KMS-11 (cell line): ENCODE results near the gene FRMD4A.

Experiments
- H2AFZ ChIP-seq: fragments of 200-600 bp; sonication (generic); 2 replicates; pipeline ENCODE4 v1.6.1; 2016; ENCODE audit warnings: antibody characterized with exemption, mixed run types, low read depth
- H3K27ac ChIP-seq: fragments of 200-600 bp; sonication (generic); 2 replicates; pipeline ENCODE4 v1.6.1; 2016; ENCODE audit warnings: mild to moderate bottlenecking, mixed run types
- H3K27me3 ChIP-seq: fragments of 200-600 bp; sonication (generic); 2 replicates; pipeline ENCODE4 v1.6.1; 2017; ENCODE audit warnings: mild to moderate bottlenecking, low read depth, mixed run types, moderate library complexity; ENCODE audit not compliant: insufficient read depth
- H3K36me3 ChIP-seq: fragments of 200-600 bp; sonication (generic); 2 replicates; pipeline ENCODE4 v1.6.1; 2017; ENCODE audit warnings: mild to moderate bottlenecking, mixed run types; ENCODE audit not compliant: insufficient read depth
- H3K4me1 ChIP-seq: fragments of 200-600 bp; sonication (generic); 2 replicates; pipeline ENCODE4 v1.6.1; 2016; ENCODE audit warnings: mild to moderate bottlenecking, low read depth, mixed run types; ENCODE audit not compliant: poor library complexity, severe bottlenecking
- H3K4me2 ChIP-seq: fragments of 200-600 bp; sonication (generic); 2 replicates; pipeline ENCODE4 v1.7.0; 2016; ENCODE audit warnings: mild to moderate bottlenecking, mixed run types
- H3K4me3 ChIP-seq: fragments of 200-600 bp; sonication (generic); IDR thresholded peaks from 2 replicates; pipeline ENCODE4 v1.6.1; 2017; ENCODE audit warnings: low read depth, low read length, mixed read lengths; ENCODE audit not compliant: insufficient read depth
- H3K79me2 ChIP-seq: fragments of 200-600 bp; sonication (generic); 2 replicates; pipeline ENCODE4 v1.6.1; 2016; ENCODE audit warnings: low read depth, mixed run types; ENCODE audit not compliant: insufficient read depth
- H3K9ac ChIP-seq: fragments of 200-600 bp; sonication (generic); 2 replicates; pipeline ENCODE4 v1.6.1; 2016; ENCODE audit warnings: mild to moderate bottlenecking, mixed run types
- H4K20me1 ChIP-seq: fragments of 200-600 bp; sonication (generic); 2 replicates; pipeline ENCODE4 v1.6.1; 2016; ENCODE audit warnings: mild to moderate bottlenecking, mixed run types; ENCODE audit not compliant: insufficient read depth
- TF ChIP-seq, protein P1 (sequence below): fragments of 200-600 bp; sonication (generic); conservative IDR thresholded peaks from 2 replicates; pipeline ENCODE4 v1.6.1; 2017; ENCODE audit warnings: low read depth, mild to moderate bottlenecking, antibody characterized with exemption, low read length, moderate library complexity, mixed read lengths

FRMD4A gene

DNA sequence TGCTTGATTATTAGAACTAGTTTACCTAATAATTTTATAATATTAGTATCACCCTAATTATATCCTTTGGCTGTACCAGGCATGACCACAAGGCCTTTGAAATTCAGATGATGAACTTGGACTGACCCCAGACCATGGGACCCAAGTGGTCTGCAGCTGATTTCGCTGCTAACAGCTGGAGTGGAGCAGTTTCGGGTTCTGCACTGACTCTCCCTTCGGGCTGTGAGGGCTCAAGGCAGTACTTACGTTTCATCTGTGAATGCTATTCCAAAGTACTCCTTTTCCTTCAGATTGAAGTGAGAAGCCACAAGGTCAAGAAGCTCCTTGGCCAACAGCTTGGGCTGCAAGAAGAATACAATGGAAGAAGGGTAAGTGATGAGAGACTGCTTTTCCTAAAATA, 520.2 kb downstream of the FRMD4A start:
- H3K4me1 ChIP-seq, result peaks cover 29% of the 10 kb centered on the region
- H2AFZ ChIP-seq, result no peak overlapping the region
- H3K79me2 ChIP-seq, result no peaks in the 10 kb centered on the region
- H3K4me3 ChIP-seq, result no peak overlapping the region
- no peak overlapping the region for H3K27ac ChIP-seq
- no peak overlapping the region for H3K4me2 ChIP-seq
- H3K36me3 ChIP-seq, result no peaks in the 10 kb centered on the region
- no peaks in the 10 kb centered on the region for H4K20me1 ChIP-seq
- TF ChIP-seq, protein P1, sequence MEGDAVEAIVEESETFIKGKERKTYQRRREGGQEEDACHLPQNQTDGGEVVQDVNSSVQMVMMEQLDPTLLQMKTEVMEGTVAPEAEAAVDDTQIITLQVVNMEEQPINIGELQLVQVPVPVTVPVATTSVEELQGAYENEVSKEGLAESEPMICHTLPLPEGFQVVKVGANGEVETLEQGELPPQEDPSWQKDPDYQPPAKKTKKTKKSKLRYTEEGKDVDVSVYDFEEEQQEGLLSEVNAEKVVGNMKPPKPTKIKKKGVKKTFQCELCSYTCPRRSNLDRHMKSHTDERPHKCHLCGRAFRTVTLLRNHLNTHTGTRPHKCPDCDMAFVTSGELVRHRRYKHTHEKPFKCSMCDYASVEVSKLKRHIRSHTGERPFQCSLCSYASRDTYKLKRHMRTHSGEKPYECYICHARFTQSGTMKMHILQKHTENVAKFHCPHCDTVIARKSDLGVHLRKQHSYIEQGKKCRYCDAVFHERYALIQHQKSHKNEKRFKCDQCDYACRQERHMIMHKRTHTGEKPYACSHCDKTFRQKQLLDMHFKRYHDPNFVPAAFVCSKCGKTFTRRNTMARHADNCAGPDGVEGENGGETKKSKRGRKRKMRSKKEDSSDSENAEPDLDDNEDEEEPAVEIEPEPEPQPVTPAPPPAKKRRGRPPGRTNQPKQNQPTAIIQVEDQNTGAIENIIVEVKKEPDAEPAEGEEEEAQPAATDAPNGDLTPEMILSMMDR, result no peak
- H3K9ac ChIP-seq, result no peak overlapping the region
- no peaks in the 10 kb centered on the region for H3K27me3 ChIP-seq

DNA sequence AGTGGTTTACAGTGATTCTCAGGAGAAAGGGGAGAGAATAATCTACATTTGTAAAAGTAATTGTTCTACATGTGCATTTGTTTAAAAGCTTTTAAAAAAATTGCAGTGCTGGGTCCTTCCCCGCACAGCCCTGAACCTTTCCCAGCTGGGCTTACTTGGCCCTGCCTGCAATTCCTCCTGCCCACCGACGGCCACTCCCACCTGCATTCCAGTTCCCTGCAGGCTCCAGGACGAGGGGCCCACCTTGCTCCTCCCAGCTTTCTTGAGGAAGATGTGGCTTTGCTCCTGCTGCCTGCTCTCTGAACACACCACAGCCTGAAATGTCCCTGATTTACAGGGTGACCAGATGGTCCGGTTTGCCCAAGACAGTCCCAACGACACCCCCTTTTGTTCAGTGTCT, 521.3 kb downstream of the FRMD4A start:
- no peaks in the 10 kb centered on the region for H3K36me3 ChIP-seq
- H3K27me3 ChIP-seq, result no peaks in the 10 kb centered on the region
- H3K9ac ChIP-seq, result no peak overlapping the region
- no peak overlapping the region for H2AFZ ChIP-seq
- H4K20me1 ChIP-seq, result no peaks in the 10 kb centered on the region
- no peak overlapping the region for H3K4me3 ChIP-seq
- H3K27ac ChIP-seq, result no peak overlapping the region
- H3K4me2 ChIP-seq, result peak overlapping the region; percentile 18; the same call in 1 of the 2 replicates
- H3K79me2 ChIP-seq, result no peaks in the 10 kb centered on the region
- peaks cover 29% of the 10 kb centered on the region for H3K4me1 ChIP-seq
- TF ChIP-seq, protein P1, result no peak

DNA sequence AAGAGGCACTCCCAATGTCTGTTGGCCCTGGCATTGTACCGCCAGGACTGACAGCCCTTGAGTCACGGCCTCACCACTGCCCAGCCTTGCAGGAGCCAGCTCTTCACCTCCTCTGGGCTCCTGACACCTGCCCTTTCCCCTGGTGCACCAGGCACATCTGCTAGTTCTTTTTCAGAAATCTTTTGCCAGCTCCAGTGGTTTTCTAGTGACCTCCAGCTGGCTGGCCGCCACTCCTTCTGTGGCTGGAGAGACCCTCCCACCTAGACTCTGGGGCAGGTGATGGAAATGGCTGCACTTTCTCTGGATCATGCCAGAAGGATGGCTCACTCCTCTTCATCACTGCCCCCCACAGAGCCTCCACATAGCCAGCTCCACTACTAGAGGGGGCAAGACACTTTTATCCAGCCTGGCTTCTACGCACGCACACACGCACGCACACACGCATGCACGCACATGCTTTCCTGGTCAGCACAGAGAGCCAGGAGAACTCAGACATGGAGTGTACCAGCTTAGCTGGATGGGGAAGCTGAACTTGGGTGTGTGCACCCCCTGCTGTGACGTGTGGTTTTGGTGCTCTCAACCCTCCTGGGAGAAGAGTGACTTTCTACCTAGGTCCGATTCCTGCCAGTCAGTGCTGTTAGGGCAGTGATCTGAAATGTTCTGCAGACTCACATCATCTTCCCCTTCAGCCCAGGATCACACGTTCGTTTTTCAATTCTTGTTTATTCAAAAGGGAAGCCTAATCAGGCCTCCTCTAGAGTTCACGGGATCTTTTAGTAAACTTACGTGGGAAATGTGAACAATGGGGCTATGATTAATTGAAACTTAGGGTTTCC, 522.0 kb downstream of the FRMD4A start:
- TF ChIP-seq, protein P1, result no peak
- H2AFZ ChIP-seq, result no peak overlapping the region
- H3K36me3 ChIP-seq, result no peaks in the 10 kb centered on the region
- H3K9ac ChIP-seq, result no peak overlapping the region
- no peak overlapping the region; the same call in 1 of the 2 replicates for H3K27ac ChIP-seq
- H4K20me1 ChIP-seq, result no peaks in the 10 kb centered on the region
- peak overlapping the region; percentile 22; the same call in 1 of the 2 replicates for H3K4me2 ChIP-seq
- H3K27me3 ChIP-seq, result no peaks in the 10 kb centered on the region
- H3K4me1 ChIP-seq, result peaks cover 29% of the 10 kb centered on the region
- H3K4me3 ChIP-seq, result no peak overlapping the region
- no peaks in the 10 kb centered on the region for H3K79me2 ChIP-seq

DNA sequence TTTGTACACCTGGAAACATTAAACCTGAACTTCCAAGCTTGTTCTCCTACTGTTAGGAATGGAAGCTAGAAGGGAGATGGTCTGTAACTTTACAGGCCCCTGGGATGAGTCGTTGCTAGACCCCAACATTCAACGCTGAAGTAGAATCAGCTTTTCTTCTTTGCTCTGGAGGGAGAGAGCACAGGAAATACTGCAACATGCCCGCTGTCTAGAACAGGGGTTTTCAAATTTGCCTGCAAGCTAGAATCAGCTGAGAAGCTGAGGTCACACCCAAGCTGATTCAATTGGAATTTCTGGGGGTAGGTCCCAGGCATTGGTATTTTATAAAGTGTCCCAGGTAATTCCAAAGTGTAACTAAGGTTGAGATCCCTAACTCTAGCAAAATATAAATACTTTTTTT, 524.3 kb downstream of the FRMD4A start:
- no peak overlapping the region for H2AFZ ChIP-seq
- no peaks in the 10 kb centered on the region for H3K36me3 ChIP-seq
- no peaks in the 10 kb centered on the region for H3K27me3 ChIP-seq
- H3K79me2 ChIP-seq, result no peaks in the 10 kb centered on the region
- no peak overlapping the region for H3K4me2 ChIP-seq
- TF ChIP-seq, protein P1, result no peak
- peaks cover 29% of the 10 kb centered on the region for H3K4me1 ChIP-seq
- no peak overlapping the region for H3K27ac ChIP-seq
- H3K4me3 ChIP-seq, result no peak overlapping the region
- H4K20me1 ChIP-seq, result no peaks in the 10 kb centered on the region
- no peak overlapping the region for H3K9ac ChIP-seq
